Germinal center (tissue), 1 donor: Measurements from ENCODE around the gene RETN.
"Not testable (repeated sequence)": the region's sequence is repeated elsewhere in the genome, so short reads cannot be mapped to it uniquely, and the experiment has no call there.

ENCODE experiments used
- DNase-seq: peaks from one replicate; pipeline ENCODE4 v3.0.0; 2012; ENCODE audit warnings: mixed read lengths, low spot score

The RETN gene

GRCh38 chr19:7637374-7638256 is 31.2 kb upstream of the RETN start:
- no peak for DNase-seq

GRCh38 chr19:7638802-7639465 is 29.9 kb upstream of the RETN start:
- DNase-seq = no peak

DNA sequence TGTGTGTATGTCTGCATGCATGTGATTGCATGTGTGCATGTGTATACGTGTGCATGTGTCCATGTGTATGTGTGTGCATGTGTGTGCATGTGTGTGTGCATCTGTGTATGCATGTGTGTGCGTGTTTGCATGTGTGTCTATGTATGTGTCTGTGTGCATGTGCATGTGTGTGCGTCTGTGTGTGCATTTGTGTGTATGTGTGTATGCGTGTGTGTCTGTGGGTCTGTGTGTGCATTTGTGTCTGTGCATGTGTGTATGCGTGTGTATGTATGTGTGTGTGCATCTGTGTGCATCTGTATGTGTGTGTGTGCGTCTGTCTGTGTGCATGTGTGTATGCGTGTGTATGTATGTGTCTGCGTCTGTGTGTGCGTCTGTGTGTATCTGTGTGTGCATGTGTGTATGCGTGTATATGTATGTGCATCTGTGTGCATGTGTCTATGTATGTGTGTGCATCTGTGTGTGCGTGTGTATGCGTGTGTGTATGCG is 28.9 kb upstream of the RETN start:
- DNase-seq = no peak

- DNase-seq = no peak
These were observed 28.0 kb upstream of the RETN start for GRCh38 chr19:7640803-7641202.

DNA sequence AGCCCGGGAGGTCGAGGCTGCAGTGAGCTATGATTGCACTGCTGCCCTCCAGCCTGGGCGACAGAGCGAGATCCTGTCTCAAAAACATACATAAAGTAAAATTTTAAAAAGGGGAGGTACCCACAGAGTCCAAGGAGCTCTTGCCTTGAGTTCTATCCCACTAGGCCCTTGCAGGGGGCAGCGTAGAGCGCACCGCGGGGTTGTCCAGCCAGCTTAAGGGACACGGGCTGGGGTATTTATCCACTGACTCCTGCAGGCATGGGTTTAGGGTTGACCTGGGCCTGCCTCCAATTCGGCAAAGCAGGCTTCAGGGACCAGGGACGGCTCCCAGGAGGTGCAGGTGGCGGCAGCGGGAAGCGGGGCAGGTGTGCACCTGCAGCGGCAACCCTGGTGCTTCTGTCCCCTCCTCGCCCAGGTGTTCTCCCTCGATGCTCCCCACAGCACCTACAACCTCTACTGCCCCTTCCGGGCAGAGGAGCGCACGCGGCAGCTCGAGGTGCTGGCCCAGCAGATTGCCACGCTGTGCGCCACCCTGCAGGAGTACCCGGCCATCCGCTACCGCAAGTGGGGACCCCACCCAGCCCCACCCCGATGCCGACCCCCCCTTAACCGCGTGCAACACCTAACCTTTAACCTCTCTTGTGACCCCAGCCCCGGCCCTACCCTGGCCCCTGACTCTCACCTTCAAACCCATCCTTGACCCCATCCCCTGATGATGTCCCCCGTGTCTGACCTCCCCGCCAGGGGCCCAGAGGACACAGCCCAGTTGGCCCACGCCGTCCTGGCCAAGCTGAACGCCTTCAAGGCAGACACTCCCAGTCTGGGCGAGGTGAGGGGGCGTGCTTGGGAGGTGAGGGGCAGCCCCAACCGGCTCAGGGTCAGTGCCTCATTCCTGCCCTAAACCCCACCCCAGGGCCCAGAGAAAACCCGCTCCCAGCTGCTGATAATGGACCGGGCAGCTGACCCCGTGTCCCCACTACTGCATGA is 27.3 kb upstream of the RETN start:
- DNase-seq = no peak

- DNase-seq = no peak
These were observed 26.4 kb upstream of the RETN start for GRCh38 chr19:7642295-7643030.

GRCh38 chr19:7643031-7643415 is 25.8 kb upstream of the RETN start:
- DNase-seq = no peak

- DNase-seq = not testable (repeated sequence)
These were observed 25.0 kb upstream of the RETN start for GRCh38 chr19:7643629-7644549.

GRCh38 chr19:7644550-7644877 is 24.3 kb upstream of the RETN start:
- no peak for DNase-seq

DNA sequence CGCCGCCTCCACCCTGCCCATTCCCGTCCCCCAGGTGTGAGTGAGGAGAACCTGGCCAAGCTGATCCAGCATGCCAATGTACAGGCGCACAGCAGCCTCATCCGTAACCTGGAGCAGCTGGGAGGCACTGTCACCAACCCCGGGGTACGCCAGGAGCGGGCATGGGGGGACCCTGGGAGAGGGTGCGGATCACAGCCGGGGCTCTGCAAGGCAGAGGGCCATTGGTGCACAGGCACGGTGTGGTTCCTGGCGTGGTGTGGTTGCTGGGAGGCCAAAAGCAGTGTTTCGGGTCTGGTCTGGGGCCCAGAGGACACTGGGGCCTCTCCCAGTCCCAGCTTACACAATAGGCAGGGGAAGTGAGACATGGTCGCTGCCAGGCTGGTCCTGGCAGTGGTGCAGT is 23.7 kb upstream of the RETN start:
- DNase-seq = no peak

- DNase-seq = no peak
These were observed 23.0 kb upstream of the RETN start for GRCh38 chr19:7645656-7646425.

GRCh38 chr19:7646426-7646700 is 22.5 kb upstream of the RETN start:
- no peak for DNase-seq

GRCh38 chr19:7647156-7647555 is 21.7 kb upstream of the RETN start:
- no peak for DNase-seq

- no peak for DNase-seq
These were observed 20.4 kb upstream of the RETN start for GRCh38 chr19:7648265-7649014.

DNA sequence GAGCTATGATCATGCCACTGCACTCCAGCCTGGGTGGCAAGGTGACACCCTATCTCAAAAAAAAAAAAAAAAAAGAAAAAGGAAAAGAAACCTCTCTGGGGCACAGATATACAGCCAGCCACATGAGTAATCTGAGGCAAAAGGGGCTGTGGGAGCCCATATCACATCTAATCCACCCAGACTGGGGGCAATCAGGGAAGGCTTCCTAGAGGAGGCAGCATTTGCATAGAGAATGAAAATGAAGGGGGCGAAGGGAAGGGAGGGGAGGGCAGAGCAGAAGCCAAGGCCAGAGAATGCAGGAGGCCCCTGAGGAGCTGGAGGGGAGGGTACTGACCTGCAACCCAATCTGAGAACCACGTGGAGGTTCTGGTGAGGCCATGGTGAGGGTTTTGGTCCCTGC is 18.7 kb upstream of the RETN start:
- DNase-seq = no peak

DNA sequence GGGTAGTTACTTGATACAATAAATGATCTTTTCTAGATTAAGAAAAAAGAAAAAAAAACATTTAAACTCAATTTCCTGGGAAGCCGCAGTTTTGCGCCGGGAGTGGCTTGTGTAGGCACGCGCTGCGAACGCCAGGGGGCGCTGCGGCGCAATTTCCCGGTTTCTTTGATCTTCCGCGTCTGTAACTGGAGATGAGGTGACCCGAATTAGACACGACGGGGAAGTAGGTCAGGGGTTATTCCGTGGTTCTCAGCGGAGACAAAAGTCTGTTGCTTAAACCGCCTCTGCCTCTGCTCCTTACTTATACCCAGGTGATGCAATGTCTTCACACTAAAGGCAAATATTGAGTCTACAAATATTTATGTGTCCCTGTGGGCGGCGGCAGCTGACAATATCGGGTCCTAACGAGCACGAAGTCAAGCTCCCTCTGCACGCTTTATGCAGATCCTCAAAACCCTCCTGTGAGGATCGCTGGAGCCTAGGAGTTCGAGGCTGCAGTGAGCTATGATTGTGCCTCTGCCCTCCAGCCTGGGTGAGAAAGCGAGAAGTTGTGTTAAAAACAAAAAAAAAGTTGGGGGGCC is 16.7 kb upstream of the RETN start:
- DNase-seq = peak; percentile 81

GRCh38 chr19:7654401-7654800 is 14.4 kb upstream of the RETN start:
- no peak for DNase-seq

GRCh38 chr19:7655581-7655980 is 13.3 kb upstream of the RETN start:
- DNase-seq = no peak
